ENCODE measurements around the gene MILR1.

DNA sequence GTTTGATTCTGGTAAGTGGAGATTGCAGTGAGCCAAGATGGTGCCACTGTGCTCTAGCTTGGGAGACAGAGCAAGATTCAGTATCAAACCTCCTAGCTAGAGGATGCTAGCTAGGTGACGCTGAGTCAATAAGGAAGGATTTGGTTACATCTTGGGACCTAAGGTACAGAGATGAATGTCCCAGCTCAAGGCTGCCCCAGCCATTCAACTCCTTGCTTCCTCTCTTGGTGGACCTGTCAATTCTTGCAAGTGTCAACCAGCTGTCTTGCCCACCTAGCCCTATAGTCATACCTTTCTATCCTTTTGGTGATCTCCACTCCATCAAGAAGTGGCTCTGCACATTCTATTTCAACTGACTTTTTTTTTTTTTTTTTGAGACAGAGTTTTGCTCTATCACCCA, 1.4 kb upstream of the MILR1 start:
- no peak for TF ChIP-seq POLR2A (IDR thresholded peaks at IDR 0.05; ENCODE audit: extremely low read depth, insufficient read length)
- TF ChIP-seq, protein P1, sequence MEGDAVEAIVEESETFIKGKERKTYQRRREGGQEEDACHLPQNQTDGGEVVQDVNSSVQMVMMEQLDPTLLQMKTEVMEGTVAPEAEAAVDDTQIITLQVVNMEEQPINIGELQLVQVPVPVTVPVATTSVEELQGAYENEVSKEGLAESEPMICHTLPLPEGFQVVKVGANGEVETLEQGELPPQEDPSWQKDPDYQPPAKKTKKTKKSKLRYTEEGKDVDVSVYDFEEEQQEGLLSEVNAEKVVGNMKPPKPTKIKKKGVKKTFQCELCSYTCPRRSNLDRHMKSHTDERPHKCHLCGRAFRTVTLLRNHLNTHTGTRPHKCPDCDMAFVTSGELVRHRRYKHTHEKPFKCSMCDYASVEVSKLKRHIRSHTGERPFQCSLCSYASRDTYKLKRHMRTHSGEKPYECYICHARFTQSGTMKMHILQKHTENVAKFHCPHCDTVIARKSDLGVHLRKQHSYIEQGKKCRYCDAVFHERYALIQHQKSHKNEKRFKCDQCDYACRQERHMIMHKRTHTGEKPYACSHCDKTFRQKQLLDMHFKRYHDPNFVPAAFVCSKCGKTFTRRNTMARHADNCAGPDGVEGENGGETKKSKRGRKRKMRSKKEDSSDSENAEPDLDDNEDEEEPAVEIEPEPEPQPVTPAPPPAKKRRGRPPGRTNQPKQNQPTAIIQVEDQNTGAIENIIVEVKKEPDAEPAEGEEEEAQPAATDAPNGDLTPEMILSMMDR (IDR thresholded peaks at IDR 0.05; ENCODE audit: low read depth, low read length), result no peak
- TF ChIP-seq, protein P2, sequence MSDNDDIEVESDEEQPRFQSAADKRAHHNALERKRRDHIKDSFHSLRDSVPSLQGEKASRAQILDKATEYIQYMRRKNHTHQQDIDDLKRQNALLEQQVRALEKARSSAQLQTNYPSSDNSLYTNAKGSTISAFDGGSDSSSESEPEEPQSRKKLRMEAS (IDR thresholded peaks at IDR 0.05; ENCODE audit: low read depth, low read length), result no peak
